Smooth muscle cell of trachea (primary cell): ENCODE data around the gene IGSF23. TPM values are rescaled to one million over a fixed set of nuclear protein-coding genes. Genes with fewer than 3 reads are reported as not detected.

Experiments
- total RNA-seq: library from RNA; depleted of rRNA; stranded (reverse); fragments of >200 nt; gene quantifications from 2 replicates; pipeline ENCODE4 v1.2.1, GENCODE V29; 2014

The IGSF23 gene
- total RNA-seq: 0.17 TPM in 1 of 2 replicates, not detected in the other

DNA sequence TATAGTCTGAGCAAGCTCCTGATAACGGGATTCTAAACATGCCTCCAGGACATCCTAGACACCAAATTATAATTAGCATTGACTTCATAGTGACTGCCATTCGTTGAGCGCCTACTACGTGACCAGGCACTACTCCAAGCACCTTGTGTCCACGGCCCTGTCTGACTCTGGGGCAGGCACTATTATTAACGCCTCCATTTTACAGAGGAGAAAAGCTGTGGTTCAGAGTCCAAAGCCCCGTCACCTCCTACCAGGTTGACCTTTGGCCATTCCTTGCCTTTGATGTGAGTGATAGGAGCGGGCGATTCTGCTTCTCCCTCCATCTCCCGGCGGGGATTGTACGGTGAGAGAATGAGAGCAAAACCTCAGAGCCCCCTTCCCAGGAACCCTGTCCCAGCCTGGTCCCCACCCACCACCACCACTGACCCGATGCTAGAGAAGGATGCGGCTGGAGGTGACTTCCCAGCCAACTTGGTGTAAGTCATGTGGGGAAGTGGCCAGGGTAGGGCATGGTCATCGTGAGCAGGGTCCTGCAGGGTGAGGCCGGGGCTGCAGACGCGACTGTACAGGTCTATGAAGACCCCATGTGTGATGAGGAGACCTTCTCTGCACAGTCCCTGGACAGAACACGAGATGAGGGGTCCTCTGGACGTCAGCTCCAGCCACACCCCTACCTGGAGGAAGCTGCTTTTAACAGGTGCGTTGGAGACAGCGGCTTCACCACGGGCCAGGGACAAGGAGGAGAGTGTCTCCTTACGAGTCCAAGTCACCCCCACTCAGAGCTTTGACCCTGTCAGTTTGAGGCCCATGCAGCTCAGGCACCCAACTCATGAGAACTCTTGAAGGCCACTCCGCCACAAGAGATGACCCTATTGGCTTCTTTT, at the start of gene IGSF23:
IGSF23 (plus strand) TSS at position 269 of the 884 bp plus-strand sequence; CDS start at position 352, 83 bp downstream.

GRCh38 chr19:44643605-44644401, 30.4 kb downstream of the IGSF23 start, which contains the start of gene PVR:
PVR (plus strand) TSS chr19:44643910; CDS start chr19:44644097, 187 bp downstream.

GRCh38 chr19:44671400-44671799, 58.0 kb downstream of the IGSF23 start, which contains the start of gene CEACAM19:
CEACAM19 (plus strand) TSS chr19:44671482; CDS start chr19:44671932, 450 bp downstream.

Other genes starting within 250 kb of the IGSF23 start
- 4.0 and 9.5 TPM in 2 replicates for gene ZNF285, start 212.0 kb upstream of the IGSF23 start, total RNA-seq
- gene ZNF229, start 165.1 kb upstream of the IGSF23 start, total RNA-seq: 14.1 and 15.2 TPM in 2 replicates
- gene ZNF180, start 113.0 kb upstream of the IGSF23 start, total RNA-seq: 8.8 and 11.2 TPM in 2 replicates
- not detected in 2 replicates for gene CEACAM20, start 83.9 kb upstream of the IGSF23 start, total RNA-seq
- 43.5 and 69.3 TPM in 2 replicates for gene PVR, start 30.3 kb downstream of the IGSF23 start, total RNA-seq
- 1.2 and 2.6 TPM in 2 replicates for gene CEACAM19, start 57.9 kb downstream of the IGSF23 start, total RNA-seq
- gene CEACAM16, start 85.6 kb downstream of the IGSF23 start, total RNA-seq: 0.17 TPM in 1 of 2 replicates, not detected in the other
- gene BCL3, start 135.1 kb downstream of the IGSF23 start, total RNA-seq: 7.3 and 13.2 TPM in 2 replicates
- gene CBLC, start 164.3 kb downstream of the IGSF23 start, total RNA-seq: not detected in 2 replicates
- 9.3 and 31.3 TPM in 2 replicates for gene BCAM, start 195.5 kb downstream of the IGSF23 start, total RNA-seq
- 45.2 and 61.5 TPM in 2 replicates for gene NECTIN2, start 232.7 kb downstream of the IGSF23 start, total RNA-seq